Measurements from ENCODE around the gene NAGS. TPM values are rescaled to one million over a fixed set of nuclear protein-coding genes. Genes with fewer than 3 reads are reported as not detected.

The NAGS gene
- total RNA-seq, 2 donors from 2014 or later: 1.7 to 4.5 TPM

DNA sequence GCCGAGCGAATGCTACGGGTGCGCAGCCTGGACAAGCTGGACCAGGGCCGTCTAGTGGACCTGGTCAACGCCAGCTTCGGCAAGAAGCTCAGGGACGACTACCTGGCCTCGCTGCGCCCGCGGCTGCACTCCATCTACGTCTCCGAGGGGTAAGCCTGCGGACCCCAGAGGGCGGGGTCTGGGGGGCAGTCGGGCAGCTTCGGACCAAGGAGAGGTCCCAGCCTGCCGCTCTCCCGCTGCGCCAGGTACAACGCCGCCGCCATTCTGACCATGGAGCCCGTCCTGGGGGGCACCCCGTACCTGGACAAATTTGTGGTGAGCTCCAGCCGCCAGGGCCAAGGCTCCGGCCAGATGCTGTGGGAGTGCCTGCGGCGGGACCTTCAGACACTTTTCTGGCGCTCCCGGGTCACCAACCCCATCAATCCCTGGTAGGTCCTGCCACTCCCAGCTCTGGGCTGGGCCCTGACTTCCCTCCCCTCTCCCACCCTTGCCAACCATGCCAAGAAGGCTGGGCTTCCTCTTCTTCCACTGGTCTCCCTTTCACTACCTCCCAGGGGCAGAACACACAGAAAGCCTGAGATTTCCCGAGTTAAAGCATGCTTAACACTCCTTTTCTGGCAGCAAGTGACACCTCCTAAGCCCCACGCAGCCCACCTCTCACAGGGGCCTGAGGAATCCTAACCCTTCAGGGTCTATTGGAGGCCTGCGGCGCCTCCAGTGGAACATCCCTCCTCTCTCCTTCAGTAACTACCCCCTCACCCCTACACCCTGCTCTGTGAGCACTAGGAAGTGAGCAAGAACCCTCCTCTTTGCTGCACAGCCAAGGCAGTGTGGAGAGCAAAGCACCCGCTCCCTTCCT is 3.2 kb downstream of the NAGS start:
- Histone ChIP-seq H3K4me1 (peaks cover 0 to 60% of the 10 kb centered on the region in 2 donors), H3K27me3 (peaks cover 0 to 21% of the 10 kb centered on the region in 2 donors), H3K36me3 (no peaks in the 10 kb centered on the region), H3K9me3 (no peaks in the 10 kb centered on the region), H3K27ac (peak overlapping the region; percentile 62 to 73), H3K4me3 (peak overlapping the region; percentile 50 to 67)
- TF ChIP-seq, protein P1, sequence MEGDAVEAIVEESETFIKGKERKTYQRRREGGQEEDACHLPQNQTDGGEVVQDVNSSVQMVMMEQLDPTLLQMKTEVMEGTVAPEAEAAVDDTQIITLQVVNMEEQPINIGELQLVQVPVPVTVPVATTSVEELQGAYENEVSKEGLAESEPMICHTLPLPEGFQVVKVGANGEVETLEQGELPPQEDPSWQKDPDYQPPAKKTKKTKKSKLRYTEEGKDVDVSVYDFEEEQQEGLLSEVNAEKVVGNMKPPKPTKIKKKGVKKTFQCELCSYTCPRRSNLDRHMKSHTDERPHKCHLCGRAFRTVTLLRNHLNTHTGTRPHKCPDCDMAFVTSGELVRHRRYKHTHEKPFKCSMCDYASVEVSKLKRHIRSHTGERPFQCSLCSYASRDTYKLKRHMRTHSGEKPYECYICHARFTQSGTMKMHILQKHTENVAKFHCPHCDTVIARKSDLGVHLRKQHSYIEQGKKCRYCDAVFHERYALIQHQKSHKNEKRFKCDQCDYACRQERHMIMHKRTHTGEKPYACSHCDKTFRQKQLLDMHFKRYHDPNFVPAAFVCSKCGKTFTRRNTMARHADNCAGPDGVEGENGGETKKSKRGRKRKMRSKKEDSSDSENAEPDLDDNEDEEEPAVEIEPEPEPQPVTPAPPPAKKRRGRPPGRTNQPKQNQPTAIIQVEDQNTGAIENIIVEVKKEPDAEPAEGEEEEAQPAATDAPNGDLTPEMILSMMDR (IDR thresholded peaks at IDR 0.05): peak in 1 of 2 donors; percentile 4
- no peak for DNase-seq (ENCODE audit: low spot score)

DNA sequence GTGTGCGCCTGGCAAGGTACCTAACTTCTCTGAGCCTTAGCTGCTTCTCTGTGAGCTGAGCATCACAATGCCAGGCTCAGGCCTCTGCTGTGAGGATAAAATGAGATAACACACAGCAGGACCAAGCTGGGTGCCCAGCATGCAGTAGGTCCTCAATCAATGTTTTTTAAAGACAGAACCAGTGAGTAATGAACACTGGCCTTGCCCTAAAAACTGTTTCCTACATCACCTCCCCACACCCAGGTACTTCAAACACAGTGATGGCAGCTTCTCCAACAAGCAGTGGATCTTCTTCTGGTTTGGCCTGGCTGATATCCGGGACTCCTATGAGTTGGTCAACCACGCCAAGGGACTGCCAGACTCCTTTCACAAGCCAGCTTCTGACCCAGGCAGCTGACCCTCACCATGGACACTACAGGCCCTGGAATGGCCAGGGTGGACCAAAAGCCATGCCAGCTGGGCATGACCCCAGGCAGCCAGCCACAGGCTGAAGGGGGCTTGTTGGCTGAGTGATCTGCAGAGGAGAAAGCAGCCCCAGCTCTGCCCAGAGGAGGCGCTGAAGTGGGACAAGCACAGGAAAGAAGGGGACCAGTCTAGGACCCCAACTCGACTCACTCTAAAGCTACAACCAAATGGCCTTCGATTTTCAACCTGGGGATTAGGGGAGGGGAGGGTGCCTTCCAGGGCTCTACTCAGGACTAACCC is 3.9 kb downstream of the NAGS start:
- no peak overlapping the region for H3K27ac ChIP-seq
- H3K27me3 ChIP-seq: peaks cover 0 to 21% of the 10 kb centered on the region in 2 donors
- H3K9me3 ChIP-seq: no peaks in the 10 kb centered on the region
- peaks cover 0 to 62% of the 10 kb centered on the region in 2 donors for H3K4me1 ChIP-seq
- TF ChIP-seq, protein P1 (IDR thresholded peaks at IDR 0.05): no peak
- no peak for DNase-seq (ENCODE audit: low spot score)
- H3K4me3 ChIP-seq: no peak overlapping the region
- H3K36me3 ChIP-seq: no peaks in the 10 kb centered on the region

DNA sequence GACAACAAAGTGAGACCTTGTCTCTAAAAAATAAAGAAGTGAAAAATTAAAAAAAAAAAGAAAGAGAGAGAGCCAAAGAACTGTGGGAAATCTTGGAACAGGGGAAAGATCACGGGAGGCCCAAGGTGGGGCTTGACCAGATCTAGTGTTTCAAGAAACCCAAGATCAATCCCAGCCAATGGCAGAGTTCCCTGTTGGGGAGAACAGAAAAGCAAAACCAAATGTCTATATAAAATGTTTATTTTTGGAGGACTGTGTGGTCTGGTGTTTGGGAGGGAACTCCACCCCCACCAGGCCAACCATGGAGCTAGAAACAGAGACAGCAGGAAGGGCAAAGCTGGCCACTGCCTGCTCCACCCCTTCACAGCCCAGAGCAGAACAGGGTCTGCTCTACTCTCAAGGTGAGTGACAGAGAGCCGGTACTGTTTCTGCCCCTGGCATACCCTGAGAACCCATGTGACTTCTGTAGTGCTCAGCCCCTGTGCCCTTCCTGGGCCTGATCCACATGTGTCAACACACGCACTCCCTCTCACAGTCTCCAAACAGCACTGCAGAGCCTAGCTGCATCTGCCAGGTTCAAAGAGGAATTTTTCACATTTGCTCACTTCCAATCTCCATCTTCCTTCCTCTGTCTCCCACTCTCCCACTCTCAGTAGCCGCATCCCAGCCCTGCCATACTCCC is 6.7 kb downstream of the NAGS start:
- TF ChIP-seq, protein P1 (IDR thresholded peaks at IDR 0.05): no peak
- Histone ChIP-seq H3K4me3 (no peak overlapping the region), H3K4me1 (peaks cover 0 to 58% of the 10 kb centered on the region in 2 donors), H3K27ac (no peak overlapping the region), H3K9me3 (no peaks in the 10 kb centered on the region), H3K27me3 (peaks cover 0 to 3% of the 10 kb centered on the region in 2 donors), H3K36me3 (no peaks in the 10 kb centered on the region)
- DNase-seq (ENCODE audit: low spot score): no peak

- Histone ChIP-seq H3K9me3 (no peaks in the 10 kb centered on the region), H3K36me3 (no peaks in the 10 kb centered on the region), H3K4me1 (peaks cover 0 to 52% of the 10 kb centered on the region in 2 donors), H3K4me3 (no peak overlapping the region), H3K27ac (no peak overlapping the region), H3K27me3 (no peaks in the 10 kb centered on the region)
- TF ChIP-seq, protein P1 (IDR thresholded peaks at IDR 0.05): no peak
- no peak for DNase-seq (ENCODE audit: low spot score)
These were observed 7.5 kb downstream of the NAGS start for GRCh38 chr17:44011876-44012275.

- Histone ChIP-seq H3K27me3 (no peaks in the 10 kb centered on the region), H3K4me3 (no peak overlapping the region), H3K9me3 (no peaks in the 10 kb centered on the region), H3K4me1 (peaks cover 0 to 47% of the 10 kb centered on the region in 2 donors), H3K27ac (no peak overlapping the region), H3K36me3 (no peaks in the 10 kb centered on the region)
- TF ChIP-seq, protein P1 (IDR thresholded peaks at IDR 0.05): no peak
- no peak for DNase-seq (ENCODE audit: low spot score)
These were observed 8.0 kb downstream of the NAGS start for GRCh38 chr17:44012391-44012790.
